ENCODE data around the gene TUSC2. TPM values are rescaled to one million over a fixed set of nuclear protein-coding genes. Genes with fewer than 3 reads are reported as not detected.

TUSC2 gene
- total and polyA plus RNA-seq, 2 of the 13 experiments (the other 11 are each of a cell fraction or from before 2014, with no cell fraction given), result 36.7 to 39.1 TPM

GRCh38 chr3:50372349-50372748 is 44.3 kb upstream of the TUSC2 start:
- 0% methylated on average over 7 of the region's 8 CpGs for WGBS (ENCODE audit: low lambda C conversion rate)

More at GRCh38 chr3:50372349-50372748, 44.3 kb upstream of the TUSC2 start:
- Histone ChIP-seq H3K27me3 (ENCODE audit: control insufficient read depth in 1 of 2, insufficient read depth in 2 of 2, low read length in 2 of 2) (peaks cover 13 to 58% of the 10 kb centered on the region in 2 experiments), H3K9ac (ENCODE audit: insufficient read depth, low read depth, low read length) (no peak overlapping the region), H2AFZ (ENCODE audit: low read length) (no peak overlapping the region), H3K79me2 (ENCODE audit: insufficient read depth, low read length) (no peaks in the 10 kb centered on the region), H3K4me1 (ENCODE audit: insufficient read depth, low read length) (peaks cover 7% of the 10 kb centered on the region), H3K9me3 (ENCODE audit: low read length) (no peaks in the 10 kb centered on the region), H4K20me1 (ENCODE audit: insufficient read depth, low read length) (no peaks in the 10 kb centered on the region), H3K4me2 (ENCODE audit: low read depth, low read length) (no peak overlapping the region), H3K4me3 (replicated peaks in 1 of 3; ENCODE audit: insufficient read depth in 1 of 3, low read depth in 2 of 3, low read length in 3 of 3) (no peak overlapping the region), H3K36me3 (replicated peaks in 1 of 2; ENCODE audit: control insufficient read depth in 1 of 2, insufficient read depth in 2 of 2, low read length in 2 of 2) (no peaks in the 10 kb centered on the region), H3K27ac (ENCODE audit: extremely low read length, insufficient read depth, low read length) (no peak overlapping the region)
- ChIA-PET CTCF (ENCODE audit: low intra/inter-chr PET ratio, low total read pairs) (no interaction called here), POLR2A (no interaction called here)
- intact Hi-C loops (cut with micrococcal nuclease; ENCODE audit: unreplicated experiment), result loop anchor here (5.0 kb wide), 1 partner anchor 145 kb away; no protein-coding TSS in a partner anchor
- ATAC-seq (peak; percentile 46), FAIRE-seq (no peak), DNase-seq (ENCODE audit: low spot score) (no peak)
- BruUV-seq (replicated peaks), result no TSS peak
- in situ Hi-C loops (cut with HindIII; ENCODE audit: extremely low pct_ligation_motif_present, low pct_unique_long_range_greater_than_20kb), result no loop called here
- TF ChIP-seq HOXA5 (CRISPR knock-in tag; IDR thresholded peaks at IDR 0.05), result no peak
- TF ChIP-seq ZNF720 (CRISPR knock-in tag; IDR thresholded peaks at IDR 0.05), result no peak
- TF ChIP-seq ZNF280D (CRISPR knock-in tag; IDR thresholded peaks at IDR 0.05), result no peak
- TF ChIP-seq ZNF772 (CRISPR knock-in tag; IDR thresholded peaks at IDR 0.05), result no peak
- TF ChIP-seq IKZF4 (CRISPR knock-in tag; IDR thresholded peaks at IDR 0.05; ENCODE audit: borderline replicate concordance, low read depth, not compliant biosample characterization), result no peak
- TF ChIP-seq TRAFD1 (CRISPR knock-in tag; IDR thresholded peaks at IDR 0.05; ENCODE audit: borderline replicate concordance), result no peak
- no peak for TF ChIP-seq ZNF577 (CRISPR knock-in tag; IDR thresholded peaks at IDR 0.05; ENCODE audit: borderline replicate concordance, low read depth)
- TF ChIP-seq ZNF670 (CRISPR knock-in tag; IDR thresholded peaks at IDR 0.05; ENCODE audit: borderline replicate concordance), result no peak
- no peak for TF ChIP-seq HOXA3 (CRISPR knock-in tag; IDR thresholded peaks at IDR 0.05)
- TF ChIP-seq ARID2 (CRISPR knock-in tag; IDR thresholded peaks at IDR 0.05; ENCODE audit: borderline replicate concordance), result no peak
- TF ChIP-seq CENPX (CRISPR knock-in tag; IDR thresholded peaks at IDR 0.05), result no peak
- TF ChIP-seq ZNF850 (CRISPR knock-in tag; conservative IDR thresholded peaks at IDR 0.05), result no peak
- TF ChIP-seq ZKSCAN5 (CRISPR knock-in tag; IDR thresholded peaks at IDR 0.05), result no peak
- TF ChIP-seq ZBED4 (CRISPR knock-in tag; IDR thresholded peaks at IDR 0.05; ENCODE audit: borderline replicate concordance), result no peak
- TF ChIP-seq ZNF33A (CRISPR knock-in tag; IDR thresholded peaks at IDR 0.05; ENCODE audit: borderline replicate concordance), result no peak
- TF ChIP-seq CBFB (CRISPR knock-in tag; IDR thresholded peaks at IDR 0.05), result no peak
- no peak for TF ChIP-seq ZNF207 (IDR thresholded peaks at IDR 0.05; ENCODE audit: borderline replicate concordance)
- TF ChIP-seq PHF8 (CRISPR knock-in tag; IDR thresholded peaks at IDR 0.05), result no peak

Measured in HepG2 (cell line).